Occipital lobe (tissue), 2 donors: ENCODE data around the gene DOCK9. TPM values are rescaled to one million over a fixed set of nuclear protein-coding genes. Genes with fewer than 3 reads are reported as not detected.

Experiments used
- DNase-seq: peaks from one replicate; lab custom pipeline; 2025; lab: John Stamatoyannopoulos, UW
- total RNA-seq: library from RNA; depleted of rRNA; stranded (reverse); fragments of >200 nt; gene quantifications from one replicate; pipeline ENCODE4 v1.2.3, GENCODE V29; 2014

The DOCK9 gene
- total RNA-seq, 1 donor from 2014 or later = 200 TPM

- DNase-seq = no peak
Observed at GRCh38 chr13:98798849-98799645, 178.8 kb downstream of the DOCK9 start.

GRCh38 chr13:98797456-98797855, 180.4 kb downstream of the DOCK9 start:
- DNase-seq = no peak

GRCh38 chr13:98796798-98797197, 181.1 kb downstream of the DOCK9 start:
- DNase-seq = no peak

- DNase-seq = no peak
Observed at GRCh38 chr13:98796191-98796590, 181.7 kb downstream of the DOCK9 start.

- no peak for DNase-seq
Observed at GRCh38 chr13:98795220-98795619, 182.6 kb downstream of the DOCK9 start.

- no peak for DNase-seq
Observed at GRCh38 chr13:98794498-98794897, 183.4 kb downstream of the DOCK9 start.

GRCh38 chr13:98792785-98793495, 184.9 kb downstream of the DOCK9 start:
- DNase-seq = no peak

- no peak for DNase-seq
Observed at GRCh38 chr13:98792321-98792720, 185.5 kb downstream of the DOCK9 start.

- no peak for DNase-seq
Observed at GRCh38 chr13:98791611-98792010, 186.3 kb downstream of the DOCK9 start.

GRCh38 chr13:98787996-98788395, 189.9 kb downstream of the DOCK9 start:
- no peak for DNase-seq

- DNase-seq = no peak
Observed at GRCh38 chr13:98787173-98787572, 190.7 kb downstream of the DOCK9 start.

- DNase-seq = no peak
Observed at GRCh38 chr13:98786023-98786422, 191.8 kb downstream of the DOCK9 start.

GRCh38 chr13:98785405-98785804, 192.5 kb downstream of the DOCK9 start:
- no peak for DNase-seq

GRCh38 chr13:98784666-98785065, 193.2 kb downstream of the DOCK9 start:
- no peak for DNase-seq

GRCh38 chr13:98783856-98784478, 193.9 kb downstream of the DOCK9 start:
- no peak for DNase-seq

GRCh38 chr13:98782654-98783053, 195.2 kb downstream of the DOCK9 start:
- no peak for DNase-seq

- DNase-seq = no peak
Observed at GRCh38 chr13:98781905-98782304, 196.0 kb downstream of the DOCK9 start.

GRCh38 chr13:98781470-98781869, 196.4 kb downstream of the DOCK9 start:
- DNase-seq = no peak

- DNase-seq = no peak
Observed at GRCh38 chr13:98781045-98781444, 196.8 kb downstream of the DOCK9 start.

- no peak for DNase-seq
Observed at GRCh38 chr13:98780451-98780850, 197.4 kb downstream of the DOCK9 start.

- no peak for DNase-seq
Observed at GRCh38 chr13:98779695-98780094, 198.2 kb downstream of the DOCK9 start.

GRCh38 chr13:98778749-98779148, 199.1 kb downstream of the DOCK9 start:
- no peak for DNase-seq
